Activated T-helper 1 cell treated with Interleukin-2 at 50 U/mL for 16 hours (primary cell): ENCODE results near the gene PLCL2.
"Not testable (repeated sequence)": the region's sequence is repeated elsewhere in the genome, so short reads cannot be mapped to it uniquely, and the experiment has no call there.

ENCODE experiments used
- DNase-seq: peaks from one replicate; pipeline ENCODE4 v3.0.0-alpha.2; 2020; ENCODE audit warnings: low read depth

PLCL2 gene

DNA sequence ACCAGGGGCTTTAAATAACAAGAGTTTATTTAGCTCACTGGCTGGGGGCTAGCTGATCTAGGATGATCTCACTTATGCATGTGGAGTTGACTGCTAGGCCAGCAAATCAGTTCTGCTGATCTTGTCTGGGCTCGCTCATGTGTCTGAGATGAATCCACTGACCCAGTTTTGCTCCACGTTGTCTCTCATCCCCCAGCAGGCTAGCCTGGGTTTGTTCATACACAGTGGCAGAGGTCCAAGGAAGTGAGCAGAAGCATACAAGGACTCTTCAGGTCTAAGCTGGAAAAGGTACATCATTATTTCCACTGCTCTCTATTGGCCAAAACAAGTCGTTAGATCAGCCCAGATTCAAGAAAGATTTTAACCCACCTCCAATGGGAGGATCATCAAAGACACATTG lies 238.0 kb downstream of the PLCL2 start:
- no peak for DNase-seq

DNA sequence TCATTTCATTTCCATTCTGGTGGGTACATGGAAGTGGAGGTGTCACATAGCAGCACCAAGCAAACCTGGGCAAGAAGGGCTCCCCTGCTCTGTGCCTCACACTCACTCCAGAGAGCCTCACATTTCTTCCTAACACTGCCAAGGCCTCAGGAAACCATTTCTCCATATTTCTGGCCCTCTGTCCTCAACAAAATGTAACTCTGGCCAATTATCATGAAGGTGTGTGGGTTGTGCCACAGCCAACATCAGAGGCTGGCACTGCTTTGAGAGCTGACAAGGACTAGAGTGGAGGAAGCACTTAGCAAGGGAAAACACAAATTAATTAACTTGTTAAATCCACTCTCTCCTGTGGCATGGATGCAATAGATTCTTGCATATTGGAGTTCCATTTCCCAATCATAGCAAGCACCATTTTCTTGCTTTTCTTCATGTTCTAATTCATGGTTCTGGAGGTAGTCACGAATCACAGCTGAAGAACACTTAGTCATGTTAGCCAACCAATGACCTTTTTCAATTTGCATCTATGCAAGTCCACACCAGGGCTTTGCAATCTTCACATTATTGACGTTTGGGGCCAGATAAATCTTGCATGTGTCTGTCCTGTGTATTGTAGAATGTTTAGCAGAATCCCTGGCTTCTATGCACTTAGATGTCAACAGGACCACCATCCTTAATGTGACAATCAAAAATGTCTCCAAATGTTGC lies 241.1 kb downstream of the PLCL2 start:
- DNase-seq: no peak

DNA sequence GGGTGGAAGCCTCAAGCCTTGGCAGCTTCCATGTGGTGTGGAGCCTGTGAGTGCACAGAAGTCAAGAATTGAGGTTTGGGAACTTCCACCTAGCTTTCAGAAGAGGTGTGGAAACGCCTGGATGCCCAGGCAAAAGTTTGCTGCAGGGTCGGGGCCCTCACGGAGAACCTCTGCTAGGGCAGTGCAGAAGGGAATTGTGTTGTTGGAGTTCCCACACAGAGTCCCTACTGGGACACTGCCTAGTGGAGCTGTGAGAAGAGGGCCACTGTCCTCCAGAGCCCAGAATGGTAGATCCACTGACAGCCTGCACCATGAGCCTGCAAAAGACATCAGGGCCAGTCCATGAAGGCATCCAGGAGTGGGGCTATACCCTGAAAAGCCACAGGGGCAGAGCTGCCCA lies 243.9 kb downstream of the PLCL2 start:
- DNase-seq: not testable (repeated sequence)

DNA sequence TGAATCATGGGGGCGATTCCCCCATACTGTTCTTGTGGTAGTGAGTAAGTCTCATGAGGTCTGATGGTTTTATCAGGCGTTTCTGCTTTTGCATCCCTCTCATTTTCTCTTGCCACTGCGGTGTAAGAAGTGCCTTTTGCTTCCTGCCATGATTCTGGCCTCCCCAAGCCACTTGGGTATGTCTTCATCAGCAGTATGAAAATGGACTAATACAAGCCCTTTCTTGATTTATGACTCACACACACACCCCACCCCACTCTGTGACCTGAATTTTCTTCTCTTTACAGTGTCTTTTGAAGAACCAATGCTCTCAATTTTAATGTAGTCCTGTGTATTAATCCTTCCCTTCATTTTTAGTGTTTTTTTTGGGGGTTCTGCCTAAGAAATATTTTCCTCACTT lies 244.8 kb downstream of the PLCL2 start:
- no peak for DNase-seq

DNA sequence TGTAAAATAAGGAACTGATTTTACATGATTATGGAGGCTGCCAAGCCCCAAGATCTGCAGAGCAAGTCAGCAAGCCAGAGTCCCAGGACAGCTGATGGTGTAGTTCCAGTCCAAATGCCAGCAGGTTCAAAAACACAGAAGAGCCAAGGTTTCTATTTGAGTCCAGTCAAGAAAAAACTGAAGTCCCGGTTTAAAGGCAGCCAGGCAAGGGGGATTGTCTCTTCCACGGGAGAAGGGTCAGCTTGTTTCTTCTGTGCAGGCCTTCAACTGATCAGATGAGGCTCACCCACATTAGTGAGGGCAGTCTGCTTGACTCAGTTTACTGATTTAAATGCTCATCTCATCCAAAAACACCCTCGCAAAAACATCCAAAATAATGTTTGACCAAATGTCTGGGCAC lies 246.2 kb downstream of the PLCL2 start:
- no peak for DNase-seq

DNA sequence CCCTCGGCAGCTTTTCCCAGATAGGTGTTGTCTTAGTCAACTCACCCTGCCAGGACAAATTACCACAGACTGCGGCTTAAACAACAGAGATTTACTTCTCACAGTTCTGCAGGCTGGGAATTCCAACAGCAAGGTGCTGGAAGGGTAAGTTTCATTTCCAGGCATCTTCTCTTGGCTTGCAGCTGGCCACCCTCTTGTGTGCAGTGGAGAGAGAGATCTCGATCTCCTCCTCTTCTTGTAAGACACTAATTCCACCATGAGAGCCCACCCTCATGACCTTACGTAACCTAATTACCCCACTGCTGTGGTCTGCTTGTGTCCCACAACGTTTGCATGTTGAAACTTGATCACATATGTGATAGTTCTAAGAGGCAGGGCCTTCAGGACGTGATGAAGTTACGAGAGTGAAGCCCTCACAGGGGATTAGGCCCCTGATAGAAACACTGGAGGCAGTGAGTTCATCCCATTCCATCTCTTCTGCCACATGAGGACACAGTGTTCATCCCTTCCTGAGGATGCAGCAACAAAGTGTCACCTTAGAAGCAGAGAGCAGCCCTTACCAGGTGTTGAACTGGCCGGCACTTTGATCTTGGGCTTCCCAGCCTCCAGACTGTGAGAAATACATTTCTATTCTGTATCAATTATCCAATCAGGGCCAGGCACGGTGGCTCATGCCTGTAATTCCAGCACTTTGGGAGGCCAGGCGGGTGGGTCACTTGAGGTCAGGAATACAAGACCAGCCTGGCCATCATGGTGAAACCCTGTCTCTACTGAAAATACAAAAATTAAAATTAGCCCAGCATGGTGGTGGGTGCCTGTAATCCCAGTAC lies 247.7 kb downstream of the PLCL2 start:
- DNase-seq: no peak

DNA sequence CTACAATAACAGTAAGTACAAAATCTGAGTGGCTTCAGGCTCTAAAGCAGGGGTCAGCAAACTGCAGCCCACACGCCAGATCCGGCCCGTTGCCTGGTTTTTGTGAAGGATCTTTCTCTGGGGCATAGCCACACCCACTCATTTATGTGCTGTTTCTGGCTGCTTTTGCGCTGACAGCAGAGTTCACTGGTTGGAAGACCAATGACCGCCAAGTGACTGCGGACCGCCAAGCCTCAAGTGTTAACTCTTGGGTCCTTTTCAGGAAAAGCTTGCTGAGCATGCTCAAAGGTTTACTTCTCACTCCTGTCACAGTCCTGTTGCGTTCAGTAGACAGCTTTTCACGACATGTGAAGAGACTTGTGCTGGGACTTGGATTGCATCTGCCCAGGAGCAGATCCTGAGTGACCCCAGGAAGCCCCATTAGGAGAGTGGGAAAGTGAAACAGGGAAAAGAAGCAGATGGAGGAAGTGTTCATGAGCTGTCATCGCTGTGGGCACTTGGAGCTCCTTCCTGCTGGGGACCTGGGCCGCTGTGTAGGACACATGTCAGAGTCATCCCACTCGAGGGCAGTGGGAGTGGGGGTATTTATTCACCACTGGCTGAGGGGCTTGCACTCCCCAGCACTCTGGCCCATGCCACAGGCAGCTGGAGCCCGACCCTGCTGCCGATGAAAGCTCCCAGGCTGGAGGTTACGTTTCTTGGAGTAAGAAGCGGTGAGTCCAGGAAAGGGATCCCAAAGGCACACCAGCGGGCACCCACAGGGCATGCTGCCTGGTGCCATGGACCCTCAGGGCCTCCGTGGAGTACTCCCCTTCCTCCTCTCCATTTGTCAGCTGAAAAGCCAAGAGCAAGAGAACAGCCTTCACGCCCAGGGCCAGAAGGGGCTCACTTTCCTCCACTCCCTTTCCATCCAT lies 249.1 kb downstream of the PLCL2 start:
- no peak for DNase-seq

DNA sequence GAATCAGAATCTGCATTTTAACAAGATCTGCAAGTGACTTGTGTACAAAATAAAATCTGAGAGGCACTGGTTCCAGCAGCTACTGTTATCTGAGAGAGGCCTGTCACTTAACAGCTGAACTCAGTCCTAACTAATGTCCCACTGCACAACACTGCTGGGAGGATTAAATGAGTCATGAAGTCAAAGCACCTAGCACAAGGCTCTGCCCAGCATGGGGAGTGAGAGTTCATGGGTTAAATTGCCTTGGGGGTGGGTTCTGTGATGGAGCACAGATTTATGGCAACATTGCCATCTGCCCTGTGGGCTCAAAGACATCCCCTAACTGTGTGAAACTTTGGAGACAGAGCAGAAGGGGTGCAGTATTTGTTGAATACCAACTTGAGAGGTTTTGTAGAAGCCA lies 250.9 kb downstream of the PLCL2 start:
- no peak for DNase-seq

DNA sequence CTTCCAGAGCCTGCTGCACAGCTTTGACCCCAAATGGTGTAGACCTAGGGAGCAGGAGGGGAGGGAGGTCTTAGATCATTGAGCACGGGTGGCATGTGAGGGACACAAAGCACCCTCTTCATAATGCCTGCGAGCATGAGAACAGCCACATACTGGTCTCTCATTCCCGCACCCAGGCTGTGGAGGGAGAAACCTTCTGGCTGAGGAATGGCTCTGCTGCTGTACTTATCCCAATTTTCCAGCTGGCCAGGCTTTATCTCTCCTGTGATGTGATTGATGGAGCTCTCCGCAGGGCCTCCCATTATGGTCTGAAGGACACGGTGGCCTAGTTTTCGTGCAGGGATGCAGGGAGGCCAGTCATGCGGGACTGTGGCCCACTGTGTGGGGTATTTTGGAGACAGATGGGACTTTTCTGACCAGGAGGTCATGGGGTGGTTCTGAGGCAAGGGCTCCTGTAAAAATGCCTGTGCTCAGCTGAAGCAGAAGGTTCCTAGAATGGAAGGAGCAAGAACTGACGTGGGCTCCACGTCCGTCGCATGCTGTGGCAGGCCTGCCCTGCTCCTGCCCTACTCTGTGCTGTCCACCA lies 251.5 kb downstream of the PLCL2 start:
- DNase-seq: no peak

DNA sequence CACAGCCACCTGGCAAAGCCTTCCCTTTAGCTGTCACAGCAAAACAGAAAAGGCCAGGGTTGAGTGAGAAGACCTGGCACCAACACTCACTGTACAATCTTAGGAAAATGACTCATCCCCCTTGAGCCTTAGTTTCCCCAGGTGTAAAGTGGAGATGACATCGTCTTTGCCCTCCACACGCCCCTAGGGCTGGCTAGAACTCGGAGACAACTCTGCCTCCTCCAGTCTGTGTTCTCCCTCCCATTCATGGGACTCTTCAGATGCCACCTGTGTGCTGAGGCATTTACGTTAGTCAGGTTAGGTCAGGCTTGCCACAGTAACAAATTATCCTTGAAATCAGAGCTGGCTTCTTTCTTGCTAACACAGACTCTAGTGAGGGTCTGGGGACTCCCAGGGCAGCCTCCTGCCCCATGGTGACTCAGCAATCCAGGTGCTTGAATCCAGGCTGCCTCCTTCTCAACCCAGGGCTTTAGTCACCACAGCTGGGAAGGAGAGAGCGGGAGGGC lies 252.6 kb downstream of the PLCL2 start:
- no peak for DNase-seq

DNA sequence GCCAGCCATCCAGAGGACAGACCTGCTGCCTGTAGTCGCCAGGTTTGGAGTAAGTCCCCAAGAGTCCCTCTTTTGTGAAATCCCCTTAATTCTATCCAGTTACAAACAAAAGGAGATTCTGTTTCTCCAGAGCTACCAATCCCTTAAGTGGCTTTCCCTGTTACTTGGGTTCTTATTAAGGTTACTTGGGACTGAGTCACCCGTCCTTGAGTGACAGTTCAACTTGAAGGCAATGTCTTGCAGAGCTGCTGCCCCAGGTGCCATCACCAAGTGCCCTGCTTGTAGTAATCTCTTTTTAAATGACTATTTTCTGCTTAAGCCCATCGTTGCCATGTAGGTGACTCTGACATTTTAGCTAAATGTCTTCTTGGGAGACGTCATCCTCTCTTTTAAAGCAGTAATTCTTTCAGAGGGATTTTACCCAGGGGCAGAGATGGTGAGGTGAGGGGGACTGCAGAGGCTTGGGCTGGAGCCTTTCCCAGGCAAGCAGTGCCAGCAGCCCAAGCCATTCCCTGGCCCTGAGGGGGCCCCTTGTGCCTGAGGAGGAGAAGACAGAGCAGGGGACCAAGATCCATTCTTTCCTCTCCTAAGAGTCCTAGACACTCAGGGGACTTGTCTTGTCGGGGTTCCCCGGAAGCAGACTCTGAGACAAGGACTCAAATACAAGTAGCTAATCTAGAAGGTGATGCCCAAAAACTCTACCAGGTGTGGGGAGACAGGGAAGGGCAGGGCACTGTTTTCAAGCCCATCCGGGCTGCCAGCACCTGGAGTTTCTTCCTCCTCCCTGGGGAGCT lies 253.7 kb downstream of the PLCL2 start:
- DNase-seq: no peak
